OCI-LY7 (cell line): ENCODE measurements around the gene CACNB1.

Experiments used
- EZH2phosphoT487 ChIP-seq: fragments of 200-600 bp; sonication (generic); IDR thresholded peaks from 2 replicates; pipeline ENCODE4 v1.6.1; 2018; ENCODE audit warnings: low read depth, borderline replicate concordance, mild to moderate bottlenecking, mixed run types, antibody characterized with exemption, low read length, moderate library complexity, mixed read lengths
- TF ChIP-seq, protein P1 (sequence below): fragments of 200-600 bp; sonication (generic); conservative IDR thresholded peaks from 2 replicates; pipeline ENCODE4 v1.5.1; 2014; ENCODE audit warnings: mild to moderate bottlenecking, antibody characterized with exemption, low read length, moderate library complexity, mixed read lengths

DNA sequence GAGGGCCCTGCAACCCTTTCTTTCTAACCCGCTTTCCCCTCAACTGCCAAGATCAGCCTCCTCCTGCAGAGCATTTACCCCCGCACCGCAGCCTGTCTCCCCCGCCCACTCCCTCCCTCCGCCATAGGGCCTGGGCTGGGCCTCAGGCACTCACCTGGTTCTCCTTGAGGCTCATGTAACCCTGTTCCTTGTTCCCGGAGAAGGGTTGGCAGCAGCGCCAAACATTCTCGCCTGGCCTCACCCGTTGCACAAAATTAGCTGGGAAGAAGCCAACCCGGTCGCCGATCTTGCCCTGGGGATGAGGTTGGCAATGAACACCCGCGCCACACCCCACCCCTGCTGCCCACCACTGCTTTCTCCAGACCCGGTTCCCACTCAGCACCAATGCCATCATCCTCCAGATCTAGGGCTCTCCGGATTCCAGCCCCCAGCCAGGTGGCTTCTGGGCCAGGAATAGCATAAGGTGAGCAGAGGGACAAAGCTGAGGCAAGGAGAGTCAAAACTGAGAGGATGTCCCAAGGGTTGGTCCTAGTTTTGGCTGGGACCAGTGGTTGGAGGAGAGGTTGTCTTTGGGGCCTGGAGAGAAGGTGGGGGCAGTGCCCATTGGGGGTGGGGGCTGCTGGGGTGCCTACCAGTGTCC, 15.5 kb upstream of the CACNB1 start:
- TF ChIP-seq, protein P1, sequence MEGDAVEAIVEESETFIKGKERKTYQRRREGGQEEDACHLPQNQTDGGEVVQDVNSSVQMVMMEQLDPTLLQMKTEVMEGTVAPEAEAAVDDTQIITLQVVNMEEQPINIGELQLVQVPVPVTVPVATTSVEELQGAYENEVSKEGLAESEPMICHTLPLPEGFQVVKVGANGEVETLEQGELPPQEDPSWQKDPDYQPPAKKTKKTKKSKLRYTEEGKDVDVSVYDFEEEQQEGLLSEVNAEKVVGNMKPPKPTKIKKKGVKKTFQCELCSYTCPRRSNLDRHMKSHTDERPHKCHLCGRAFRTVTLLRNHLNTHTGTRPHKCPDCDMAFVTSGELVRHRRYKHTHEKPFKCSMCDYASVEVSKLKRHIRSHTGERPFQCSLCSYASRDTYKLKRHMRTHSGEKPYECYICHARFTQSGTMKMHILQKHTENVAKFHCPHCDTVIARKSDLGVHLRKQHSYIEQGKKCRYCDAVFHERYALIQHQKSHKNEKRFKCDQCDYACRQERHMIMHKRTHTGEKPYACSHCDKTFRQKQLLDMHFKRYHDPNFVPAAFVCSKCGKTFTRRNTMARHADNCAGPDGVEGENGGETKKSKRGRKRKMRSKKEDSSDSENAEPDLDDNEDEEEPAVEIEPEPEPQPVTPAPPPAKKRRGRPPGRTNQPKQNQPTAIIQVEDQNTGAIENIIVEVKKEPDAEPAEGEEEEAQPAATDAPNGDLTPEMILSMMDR, result no peak
- TF ChIP-seq EZH2phosphoT487, result no peak
